ENCODE results near the gene TMEM132E.

- TF ChIP-seq CTBP1 (IDR thresholded peaks at IDR 0.05; ENCODE audit: borderline replicate concordance) (no peak), BHLHE40 (IDR thresholded peaks at IDR 0.05; ENCODE audit: borderline replicate concordance) (no peak)
These were observed 60.5 kb downstream of the TMEM132E start for GRCh38 chr17:34639706-34640425.
